HG03064 (cell line): ENCODE results near the gene RAPGEF2.

Source experiments
- ATAC-seq: cut with Tn5 transposase; IDR thresholded peaks from one replicate; pipeline ENCODE4 v1.9.1; 2021; ENCODE audit warnings: low read depth; ENCODE audit not compliant: unreplicated experiment

Gene RAPGEF2

GRCh38 chr4:159269116-159269515, 166.2 kb downstream of the RAPGEF2 start:
- ATAC-seq: no peak

GRCh38 chr4:159269956-159270355, 167.1 kb downstream of the RAPGEF2 start:
- no peak for ATAC-seq

- no peak for ATAC-seq
Observed at GRCh38 chr4:159271856-159272255, 169.0 kb downstream of the RAPGEF2 start.

- no peak for ATAC-seq
Observed at GRCh38 chr4:159272273-159273140, 169.6 kb downstream of the RAPGEF2 start.

GRCh38 chr4:159273141-159273438, 170.2 kb downstream of the RAPGEF2 start:
- no peak for ATAC-seq

- ATAC-seq: no peak
Observed at GRCh38 chr4:159273841-159274240, 171.0 kb downstream of the RAPGEF2 start.

GRCh38 chr4:159278399-159278798, 175.5 kb downstream of the RAPGEF2 start:
- no peak for ATAC-seq

GRCh38 chr4:159279084-159279483, 176.2 kb downstream of the RAPGEF2 start:
- no peak for ATAC-seq

GRCh38 chr4:159280442-159281172, 177.7 kb downstream of the RAPGEF2 start:
- no peak for ATAC-seq

- no peak for ATAC-seq
Observed at GRCh38 chr4:159281771-159282170, 178.9 kb downstream of the RAPGEF2 start.

- no peak for ATAC-seq
Observed at GRCh38 chr4:159282329-159282728, 179.4 kb downstream of the RAPGEF2 start.

- ATAC-seq: no peak
Observed at GRCh38 chr4:159282944-159283343, 180.1 kb downstream of the RAPGEF2 start.

GRCh38 chr4:159283696-159284095, 180.8 kb downstream of the RAPGEF2 start:
- ATAC-seq: no peak

GRCh38 chr4:159284113-159284512, 181.2 kb downstream of the RAPGEF2 start:
- ATAC-seq: no peak

GRCh38 chr4:159284733-159285132, 181.9 kb downstream of the RAPGEF2 start:
- ATAC-seq: no peak

GRCh38 chr4:159287767-159288166, 184.9 kb downstream of the RAPGEF2 start:
- ATAC-seq: no peak

- ATAC-seq: no peak
Observed at GRCh38 chr4:159289682-159290081, 186.8 kb downstream of the RAPGEF2 start.

- no peak for ATAC-seq
Observed at GRCh38 chr4:159290321-159291030, 187.6 kb downstream of the RAPGEF2 start.

- ATAC-seq: no peak
Observed at GRCh38 chr4:159291176-159291575, 188.3 kb downstream of the RAPGEF2 start.

- ATAC-seq: no peak
Observed at GRCh38 chr4:159292137-159292896, 189.4 kb downstream of the RAPGEF2 start.
